ENCODE data around the gene BLVRB.

The BLVRB gene

DNA sequence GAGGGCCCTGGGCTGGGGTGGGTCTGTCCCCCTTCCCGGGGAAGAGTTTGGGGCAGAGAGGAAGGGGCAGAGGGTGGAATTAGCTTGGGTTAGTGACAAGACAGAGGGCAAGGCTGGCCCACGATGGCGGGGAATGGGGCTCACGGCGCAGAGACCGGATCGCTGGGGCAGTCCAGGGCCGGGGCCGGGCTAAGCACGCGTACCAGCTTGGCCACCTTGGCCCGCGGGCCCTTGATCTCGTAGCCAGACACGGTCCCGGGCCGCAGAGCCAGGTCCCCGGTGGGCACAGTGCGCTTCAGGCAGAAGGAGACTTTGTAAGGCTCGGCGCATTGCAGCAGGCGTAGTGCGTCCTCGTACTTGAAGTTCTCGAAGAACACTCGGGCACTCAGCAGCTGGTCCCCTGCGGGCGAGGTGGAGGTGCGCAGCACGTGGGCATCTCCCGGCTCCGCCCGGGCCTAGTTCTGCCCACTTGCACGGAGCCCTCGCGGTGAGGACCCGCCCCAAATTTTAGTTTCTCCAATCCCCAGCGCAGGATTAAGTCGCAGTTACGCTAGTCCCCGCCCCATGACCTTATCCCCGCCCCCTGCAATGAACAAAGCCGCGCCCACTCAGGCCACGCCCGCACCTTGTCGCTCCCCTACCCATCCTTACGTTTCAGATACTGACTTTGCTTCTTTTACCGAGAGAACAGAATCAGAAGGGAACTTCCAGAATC lies 67.0 kb downstream of the BLVRB start:
- Histone ChIP-seq H3K9ac (ENCODE audit: insufficient read length, low read depth) (no peak overlapping the region), H3K36me3 (ENCODE audit: insufficient read depth, insufficient read length, low read length) (no peaks in the 10 kb centered on the region), H3K9me3 (ENCODE audit: insufficient read depth, low read length) (no peaks in the 10 kb centered on the region), H3K4me3 (ENCODE audit: insufficient read length, low read depth) (no peak overlapping the region), H3K27me3 (ENCODE audit: insufficient read depth, insufficient read length) (no peaks in the 10 kb centered on the region), H3K4me1 (ENCODE audit: insufficient read depth, insufficient read length) (no peaks in the 10 kb centered on the region)
- DNase-seq (ENCODE audit: low read depth, low spot score): peak; percentile 42
- no peak for TF ChIP-seq ZNF274 (IDR thresholded peaks at IDR 0.05; ENCODE audit: low read depth, low read length)
- no peak for TF ChIP-seq SUZ12 (IDR thresholded peaks at IDR 0.05; ENCODE audit: extremely low read depth, insufficient read depth, insufficient read length)
- TF ChIP-seq YY1 (IDR thresholded peaks at IDR 0.05; ENCODE audit: insufficient read depth, insufficient read length): no peak

Data from NT2/D1 (cell line).